LNCaP clone FGC (cell line): ENCODE results near the gene PDE4C.

Experiments used
- DNase-seq: peaks from one replicate; pipeline ENCODE4 v3.0.0-alpha.2; 2011; ENCODE audit warnings: low read depth
- H3K4me3 ChIP-seq: 2 replicates; pipeline ENCODE4 v1.5.1; 2011; ENCODE audit warnings: mild to moderate bottlenecking, low read depth, low read length, control low read depth
- TF ChIP-seq, protein P1 (sequence below): IDR thresholded peaks from 2 replicates; pipeline ENCODE4 v1.5.1; 2012; ENCODE audit warnings: mild to moderate bottlenecking; ENCODE audit not compliant: control insufficient read depth, insufficient read depth; ENCODE audit errors: extremely low read depth

PDE4C gene

DNA sequence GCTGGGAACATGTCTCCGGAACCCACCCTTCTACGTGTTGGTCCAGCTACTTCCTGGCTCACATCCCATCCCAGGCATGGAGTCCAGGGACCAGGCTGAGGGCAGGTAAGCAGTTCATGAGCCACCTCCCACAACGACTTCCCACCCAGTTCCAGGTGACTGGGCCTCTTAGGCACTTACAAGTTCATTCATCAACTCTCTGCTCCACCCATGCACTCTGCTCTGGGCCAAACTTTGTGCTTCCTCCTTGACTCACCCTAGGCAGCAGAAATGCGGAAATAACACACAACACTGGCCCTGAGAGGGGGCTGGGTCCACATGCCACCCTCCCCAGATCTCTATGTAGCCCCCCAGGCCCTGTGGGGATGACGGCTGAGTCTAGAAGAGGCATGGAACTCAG lies 27.5 kb upstream of the PDE4C start:
- DNase-seq = no peak
- no peak overlapping the region for H3K4me3 ChIP-seq
- TF ChIP-seq, protein P1, sequence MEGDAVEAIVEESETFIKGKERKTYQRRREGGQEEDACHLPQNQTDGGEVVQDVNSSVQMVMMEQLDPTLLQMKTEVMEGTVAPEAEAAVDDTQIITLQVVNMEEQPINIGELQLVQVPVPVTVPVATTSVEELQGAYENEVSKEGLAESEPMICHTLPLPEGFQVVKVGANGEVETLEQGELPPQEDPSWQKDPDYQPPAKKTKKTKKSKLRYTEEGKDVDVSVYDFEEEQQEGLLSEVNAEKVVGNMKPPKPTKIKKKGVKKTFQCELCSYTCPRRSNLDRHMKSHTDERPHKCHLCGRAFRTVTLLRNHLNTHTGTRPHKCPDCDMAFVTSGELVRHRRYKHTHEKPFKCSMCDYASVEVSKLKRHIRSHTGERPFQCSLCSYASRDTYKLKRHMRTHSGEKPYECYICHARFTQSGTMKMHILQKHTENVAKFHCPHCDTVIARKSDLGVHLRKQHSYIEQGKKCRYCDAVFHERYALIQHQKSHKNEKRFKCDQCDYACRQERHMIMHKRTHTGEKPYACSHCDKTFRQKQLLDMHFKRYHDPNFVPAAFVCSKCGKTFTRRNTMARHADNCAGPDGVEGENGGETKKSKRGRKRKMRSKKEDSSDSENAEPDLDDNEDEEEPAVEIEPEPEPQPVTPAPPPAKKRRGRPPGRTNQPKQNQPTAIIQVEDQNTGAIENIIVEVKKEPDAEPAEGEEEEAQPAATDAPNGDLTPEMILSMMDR = no peak

DNA sequence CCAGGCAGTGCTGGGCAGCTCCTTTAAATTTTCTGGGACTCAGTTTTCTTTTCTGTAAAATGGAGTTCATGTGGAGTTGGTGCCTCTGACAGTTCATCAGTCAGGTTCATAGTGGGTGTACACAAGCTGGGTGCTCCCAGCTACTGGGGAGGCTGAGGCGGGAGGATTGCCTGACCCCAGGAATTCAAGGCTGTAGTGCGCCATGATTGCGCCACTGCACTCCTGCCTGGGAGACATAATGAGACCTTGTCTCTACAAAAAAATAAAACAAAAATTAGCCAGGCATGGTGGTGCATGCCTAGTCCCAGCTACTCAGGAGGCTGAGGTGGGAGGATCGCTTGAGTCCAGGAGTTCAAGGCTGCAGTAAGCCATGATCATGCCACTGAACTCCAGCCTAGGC lies 26.9 kb upstream of the PDE4C start:
- DNase-seq = no peak
- no peak overlapping the region for H3K4me3 ChIP-seq
- TF ChIP-seq, protein P1 = no peak

DNA sequence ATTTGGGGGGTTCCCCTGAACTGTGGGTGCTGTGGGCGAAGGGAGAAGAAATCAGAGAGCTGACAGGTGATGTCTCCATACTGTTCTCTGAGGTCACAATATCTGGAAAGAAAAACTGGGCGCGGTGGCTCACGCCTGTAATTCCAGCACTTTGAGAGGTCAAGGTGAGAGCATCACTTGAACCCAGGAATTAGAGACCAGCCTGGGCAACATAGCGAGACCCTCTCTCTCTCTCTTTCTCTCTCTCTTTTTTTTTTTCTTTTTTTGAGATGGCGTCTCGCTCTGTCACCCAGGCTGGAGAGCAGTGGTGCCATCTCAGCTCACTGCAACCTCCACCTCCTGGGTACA lies 26.1 kb upstream of the PDE4C start:
- TF ChIP-seq, protein P1 = no peak
- H3K4me3 ChIP-seq = no peak overlapping the region

DNA sequence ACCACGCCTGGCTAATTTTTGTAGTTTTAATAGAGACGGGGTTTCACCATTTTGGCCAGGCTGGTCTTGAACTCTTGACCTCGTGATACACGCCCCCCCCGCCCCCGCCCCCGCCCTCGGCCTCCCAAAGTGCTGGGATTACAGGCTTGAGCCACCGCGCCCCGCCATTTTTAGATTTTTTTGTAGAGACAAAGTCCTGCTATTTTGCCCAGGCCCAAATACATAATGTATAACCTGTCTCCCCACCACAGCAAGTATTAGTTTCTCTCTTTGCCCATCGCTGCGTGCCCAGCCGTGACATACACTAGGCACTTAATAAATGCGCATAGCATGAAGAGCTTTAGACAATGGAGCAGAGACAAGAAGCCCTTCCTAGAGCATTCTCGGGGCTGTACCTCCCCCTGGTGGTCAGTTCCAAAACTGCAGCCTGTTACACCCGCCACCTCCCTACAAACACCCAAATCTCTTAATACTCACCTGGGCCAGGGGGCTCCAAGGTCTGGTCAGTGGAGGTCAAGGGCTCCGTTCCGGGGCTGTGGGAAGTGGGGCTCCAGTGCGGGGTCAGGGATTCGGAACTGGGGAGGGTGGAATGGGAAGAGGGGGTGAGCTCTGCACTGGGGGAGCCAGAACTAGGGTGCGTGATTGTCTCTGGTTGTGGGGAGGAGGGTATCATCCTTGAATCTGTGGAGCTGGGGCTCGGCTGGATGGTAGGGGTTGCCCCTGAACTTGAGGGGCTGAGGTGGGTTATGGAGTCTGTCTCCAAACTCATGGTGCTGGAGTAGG lies 25.5 kb upstream of the PDE4C start:
- TF ChIP-seq, protein P1 = peak; percentile 86
- H3K4me3 ChIP-seq = no peak overlapping the region
- peak; percentile 35 for DNase-seq

More for the DNA sequence above, 26.1 kb upstream of the PDE4C start:
- DNase-seq = no peak

DNA sequence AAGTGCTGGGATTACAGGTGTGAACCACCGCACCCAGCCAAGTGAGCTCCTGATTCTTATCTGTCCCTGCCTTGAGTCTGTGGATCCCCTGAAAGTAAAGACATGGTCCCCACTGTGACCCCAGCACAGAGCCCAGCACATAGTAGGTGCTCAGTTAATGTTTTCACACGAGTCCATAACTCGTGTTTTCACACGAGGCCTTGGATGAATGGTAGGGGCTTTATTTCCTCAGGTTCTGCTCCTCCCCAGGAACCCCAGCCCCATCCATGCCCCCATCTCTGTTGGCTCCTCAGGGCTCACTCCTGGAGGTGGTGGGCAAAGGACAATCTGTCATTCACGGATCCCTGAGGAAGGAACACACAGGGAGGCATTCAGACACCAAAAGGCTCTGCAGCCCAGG lies 23.6 kb upstream of the PDE4C start:
- TF ChIP-seq, protein P1 = no peak
- H3K4me3 ChIP-seq = no peak overlapping the region
- DNase-seq = no peak

DNA sequence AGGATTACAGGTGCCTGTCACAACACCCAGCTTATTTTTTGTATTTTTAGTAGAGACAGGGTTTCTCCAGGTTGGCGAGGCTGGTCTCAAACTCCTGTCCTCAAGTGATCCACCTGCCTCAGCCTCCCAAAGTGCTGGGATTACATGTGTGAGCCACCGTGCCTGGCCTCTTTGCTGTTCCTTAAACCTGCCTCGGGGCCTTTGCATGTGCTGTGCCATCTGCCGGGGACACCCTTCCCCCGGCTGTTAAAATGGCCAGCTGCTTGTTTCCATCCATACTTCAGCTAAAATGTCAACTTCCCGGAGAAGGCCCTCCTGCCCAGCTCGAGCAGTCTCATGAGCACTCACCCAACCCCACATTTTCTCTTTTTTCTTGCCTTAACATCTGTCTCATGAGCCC lies 19.1 kb upstream of the PDE4C start:
- TF ChIP-seq, protein P1 = no peak
- no peak overlapping the region for H3K4me3 ChIP-seq
- no peak for DNase-seq

DNA sequence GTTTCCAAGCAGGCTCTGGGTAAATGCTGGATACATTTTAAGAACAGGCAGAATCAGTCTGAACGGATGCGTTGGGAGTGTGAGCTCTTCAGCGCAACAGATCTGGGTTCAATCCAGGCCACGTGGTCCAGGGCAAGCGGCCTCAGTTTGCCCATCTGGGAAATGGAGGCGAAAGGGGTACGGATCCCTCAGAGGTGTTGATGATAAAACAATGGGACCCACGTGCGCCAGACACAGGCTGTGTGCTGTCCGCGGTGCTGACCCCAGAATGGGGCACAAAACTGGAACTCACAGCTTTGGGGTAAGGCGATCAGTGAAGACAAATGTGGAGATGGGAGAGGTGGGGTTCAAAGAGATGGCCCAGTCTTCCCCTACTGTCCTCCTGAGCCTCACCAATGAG lies 13.1 kb upstream of the PDE4C start:
- no peak for DNase-seq
- TF ChIP-seq, protein P1 = no peak
- no peak overlapping the region for H3K4me3 ChIP-seq
